ENCODE measurements around the gene NOTCH3. TPM values are rescaled to one million over a fixed set of nuclear protein-coding genes. Genes with fewer than 3 reads are reported as not detected.

NOTCH3 gene
- total RNA-seq, 2 donors from 2014 or later, result 0.07 TPM; not detected in 1

DNA sequence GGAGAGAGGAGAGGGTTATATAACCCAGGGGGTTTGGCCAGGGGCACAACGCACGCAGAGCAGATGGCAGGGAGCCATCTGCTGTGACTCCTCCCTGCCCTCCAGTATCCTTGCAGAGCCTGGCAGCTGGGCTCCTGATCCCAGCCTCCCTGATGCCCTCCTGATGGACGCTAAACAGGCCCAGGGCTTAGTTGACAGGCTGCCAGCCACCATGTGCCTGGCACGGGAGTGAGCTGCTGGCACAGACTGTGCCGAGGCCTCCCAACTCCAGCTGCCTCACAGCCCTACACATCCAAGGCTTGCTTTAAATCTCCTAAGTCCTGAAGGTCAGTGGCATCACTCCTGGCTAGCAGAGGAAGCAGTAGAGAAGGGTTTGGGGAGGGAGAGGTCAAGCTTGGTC lies 76.9 kb downstream of the NOTCH3 start:
- Mint-ChIP-seq H3K27ac (peak overlapping the region; percentile 97 to 98), H3K9me3 (no peaks in the 10 kb centered on the region), H3K36me3 (peaks cover 11 to 25% of the 10 kb centered on the region in 2 donors)
- ATAC-seq (no peak), DNase-seq (ENCODE audit: low spot score in 2 of 2) (no peak)

DNA sequence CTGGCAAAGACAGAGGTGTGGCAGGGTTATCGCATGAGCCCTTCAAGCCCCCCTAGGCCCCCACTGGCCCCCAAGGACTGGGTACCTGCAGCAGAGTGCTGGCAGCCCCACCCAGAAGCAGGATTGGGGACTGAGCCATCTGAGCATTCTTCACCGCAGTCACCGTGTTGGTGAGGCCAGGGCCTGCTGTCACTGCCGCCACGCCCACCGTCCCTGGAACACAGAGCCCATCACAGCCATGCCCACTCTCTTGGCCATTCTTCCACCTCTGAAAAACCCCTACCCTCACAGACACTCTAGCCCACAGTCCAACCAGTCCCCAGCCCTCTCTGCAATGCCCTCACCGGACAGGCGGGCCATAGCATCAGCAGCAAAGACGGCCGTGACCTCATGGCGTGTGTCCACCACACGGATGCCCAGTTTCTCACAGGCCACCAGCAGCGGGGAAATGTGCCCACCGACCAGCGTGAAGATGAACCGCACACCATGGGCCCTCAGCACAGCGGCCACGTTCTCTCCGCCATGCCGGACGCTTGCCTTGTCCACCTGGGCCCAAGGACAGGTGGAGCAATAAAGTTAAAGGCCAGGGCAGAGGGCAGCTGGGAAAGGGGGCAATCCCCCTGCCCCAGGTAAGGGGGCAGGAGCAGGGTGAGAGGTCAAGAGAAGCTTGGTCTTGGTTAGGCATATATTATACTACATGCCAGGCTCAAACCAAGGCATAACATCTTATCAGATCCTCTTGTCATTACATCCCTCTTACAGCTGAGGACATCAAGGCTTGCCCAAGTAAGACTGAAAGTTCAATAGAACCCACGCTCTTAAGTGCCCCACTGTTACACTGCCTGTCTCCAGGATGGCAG lies 77.5 kb downstream of the NOTCH3 start:
- H3K27ac Mint-ChIP-seq, result peak overlapping the region in 1 of 2 donors; percentile 97
- no peak for DNase-seq (ENCODE audit: low spot score in 2 of 2)
- no peaks in the 10 kb centered on the region for H3K9me3 Mint-ChIP-seq
- H3K36me3 Mint-ChIP-seq, result peaks cover 15 to 30% of the 10 kb centered on the region in 2 donors
- ATAC-seq, result no peak

DNA sequence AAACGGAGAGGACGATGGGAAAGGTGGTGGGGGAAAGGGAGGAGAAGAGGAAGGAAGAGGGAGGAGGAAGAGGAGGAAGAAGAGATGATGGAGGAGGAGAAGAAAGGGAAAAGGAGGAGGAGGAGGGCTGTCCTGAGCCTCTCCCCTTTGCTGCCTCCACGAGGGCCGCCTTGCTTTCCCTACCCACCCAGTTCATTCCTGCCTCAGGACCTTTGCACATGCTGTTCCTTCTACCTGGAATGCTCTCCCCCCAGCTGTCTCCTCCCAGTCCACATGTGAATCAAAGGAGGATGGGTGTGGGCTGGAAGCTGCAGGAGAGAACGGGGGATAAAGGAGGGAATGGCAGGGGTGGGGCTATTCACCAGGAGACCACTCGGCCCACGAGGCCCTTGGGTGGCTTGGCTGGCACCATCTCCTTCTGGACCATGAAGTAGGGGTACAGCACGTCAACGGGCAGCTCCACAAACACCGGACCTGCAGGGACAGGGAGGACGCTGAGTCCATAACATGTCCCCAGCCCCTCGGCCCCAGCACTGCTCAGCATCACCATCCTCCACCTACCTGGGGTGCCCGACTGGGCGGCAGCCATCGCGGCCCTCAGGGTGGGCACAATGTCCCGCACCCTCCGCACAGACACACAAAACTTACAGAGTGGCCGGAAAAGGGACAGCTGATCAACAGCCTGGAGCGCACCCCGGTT lies 78.3 kb downstream of the NOTCH3 start:
- no peak for DNase-seq (ENCODE audit: low spot score in 2 of 2)
- ATAC-seq, result no peak
- Mint-ChIP-seq H3K27ac (no peak overlapping the region), H3K36me3 (peaks cover 15 to 30% of the 10 kb centered on the region in 2 donors), H3K9me3 (no peaks in the 10 kb centered on the region)

DNA sequence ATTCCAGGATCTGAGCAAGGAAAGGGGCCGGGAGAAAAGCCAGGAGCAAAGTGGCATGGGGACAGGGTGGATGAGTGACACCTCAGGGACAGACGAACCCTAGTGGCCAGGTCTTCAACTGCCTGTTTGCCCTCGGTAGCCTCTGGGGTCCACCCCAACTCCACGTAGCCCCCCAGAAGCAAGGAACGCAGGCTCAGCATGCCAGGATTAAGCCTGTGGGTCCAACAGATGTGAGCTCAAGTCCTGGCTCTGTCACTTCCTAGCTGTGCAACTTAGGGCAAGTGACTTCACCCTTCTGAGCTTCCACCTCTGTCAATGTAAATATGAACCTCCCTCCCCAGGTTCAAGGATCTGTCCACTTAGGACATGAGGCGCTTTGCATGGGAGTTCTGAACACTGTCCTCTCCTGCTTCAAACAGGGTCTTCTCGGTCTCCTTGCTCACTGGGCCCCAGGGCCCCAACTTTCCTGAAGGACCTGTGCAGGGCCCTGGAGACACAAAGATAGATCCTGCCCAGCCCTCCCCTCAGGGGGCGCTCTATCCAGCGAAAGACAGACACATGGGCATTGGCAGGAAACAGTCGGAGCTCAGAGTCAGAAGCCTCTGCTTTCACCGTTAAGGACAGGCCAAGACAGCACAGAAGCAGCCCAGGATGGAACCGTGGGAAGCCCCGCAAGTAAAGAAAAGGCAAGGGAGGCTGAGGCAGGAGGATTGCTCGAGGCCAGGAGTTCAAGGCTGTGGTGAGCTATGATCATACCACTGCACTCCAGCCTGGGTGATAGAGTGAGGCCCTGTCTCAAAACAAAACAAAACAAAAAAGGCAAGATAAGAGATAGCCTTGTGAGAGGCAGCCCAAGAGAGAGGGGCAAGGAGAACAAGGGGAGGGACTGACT lies 80.4 kb downstream of the NOTCH3 start:
- H3K27ac Mint-ChIP-seq, result no peak overlapping the region
- ATAC-seq (no peak), DNase-seq (ENCODE audit: low spot score in 2 of 2) (peak in 1 of 2 donors; percentile 34)
- H3K9me3 Mint-ChIP-seq, result no peaks in the 10 kb centered on the region
- peaks cover 12 to 30% of the 10 kb centered on the region in 2 donors for H3K36me3 Mint-ChIP-seq

DNA sequence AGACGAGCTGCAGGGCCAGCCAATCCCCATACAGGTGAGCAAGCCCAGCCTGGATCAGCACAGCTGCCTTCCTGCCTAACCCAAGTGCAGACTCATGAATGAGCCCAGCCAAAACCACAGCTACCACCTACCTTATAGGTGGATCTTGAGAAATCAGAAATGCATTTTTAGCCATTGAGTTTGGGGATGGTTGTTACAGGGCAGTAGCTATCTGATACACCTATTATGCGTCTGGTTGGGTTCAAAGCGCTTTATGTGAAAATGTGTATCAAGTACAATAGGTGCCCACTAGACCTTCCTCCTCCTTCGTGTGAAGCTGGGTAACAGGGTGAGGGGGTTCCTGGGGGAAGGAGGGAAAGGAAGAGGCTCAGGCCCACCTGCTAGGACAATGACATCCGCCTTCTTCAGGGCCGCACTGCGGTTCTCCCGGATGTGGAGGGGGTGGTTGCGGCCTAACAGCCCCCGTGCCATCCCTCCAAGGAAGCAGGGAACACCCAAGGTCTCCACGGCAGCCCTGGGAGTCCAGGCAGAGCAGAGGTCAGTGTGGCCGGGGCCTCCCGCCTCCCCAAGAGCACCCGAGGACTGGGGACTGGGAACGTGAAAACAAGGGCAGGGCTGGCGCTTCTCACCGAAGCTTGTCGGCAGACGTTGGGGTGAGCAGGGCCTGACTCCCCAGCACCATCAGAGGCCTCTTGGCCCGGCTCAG lies 81.9 kb downstream of the NOTCH3 start:
- Mint-ChIP-seq H3K36me3 (peaks cover 8 to 30% of the 10 kb centered on the region in 2 donors), H3K27ac (peak overlapping the region in 1 of 2 donors; percentile 49), H3K9me3 (no peaks in the 10 kb centered on the region)
- ATAC-seq (no peak), DNase-seq (ENCODE audit: low spot score in 2 of 2) (peak in 1 of 2 donors; percentile 49)

DNA sequence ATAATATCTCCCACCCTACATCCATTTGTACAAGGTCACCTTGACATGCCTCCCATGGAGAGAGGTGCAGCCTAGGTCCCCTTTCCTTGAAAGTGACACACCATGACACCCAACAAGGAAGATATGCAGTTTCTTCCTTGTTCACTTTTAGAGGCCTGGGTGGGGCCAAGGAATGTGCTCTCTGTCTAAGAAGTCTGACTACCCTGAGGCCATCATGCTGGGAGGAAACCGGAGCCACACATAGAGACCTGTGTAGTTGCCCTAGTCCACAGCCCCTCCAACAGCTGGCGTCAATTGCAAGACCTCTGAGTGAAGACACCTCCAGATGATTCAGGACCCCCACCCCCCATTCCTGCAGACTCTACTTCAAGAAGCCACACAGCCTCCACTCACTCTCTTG lies 82.5 kb downstream of the NOTCH3 start:
- Mint-ChIP-seq H3K27ac (peak overlapping the region in 1 of 2 donors; percentile 49), H3K36me3 (peaks cover 8 to 30% of the 10 kb centered on the region in 2 donors), H3K9me3 (no peaks in the 10 kb centered on the region)
- no peak for DNase-seq (ENCODE audit: low spot score in 2 of 2)
- ATAC-seq, result no peak

DNA sequence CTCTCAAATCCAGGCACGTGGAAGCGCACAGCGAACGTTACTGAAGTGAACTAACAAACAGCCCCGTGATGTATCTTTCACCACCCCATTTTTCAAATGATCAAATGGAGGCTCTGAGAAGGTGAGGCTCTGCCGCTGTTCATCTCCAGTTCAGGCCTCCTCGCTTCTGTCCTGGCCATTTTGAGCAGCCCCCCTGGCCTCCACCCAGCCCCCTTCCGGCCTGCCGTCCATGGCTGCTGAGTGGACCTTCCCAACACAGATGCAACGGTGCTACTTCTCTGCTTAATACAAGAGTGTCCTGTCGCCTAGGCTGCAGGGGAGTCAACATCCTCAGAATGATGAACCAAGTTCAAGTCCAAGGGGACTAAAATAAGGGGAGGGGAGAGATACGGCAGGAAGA lies 83.9 kb downstream of the NOTCH3 start:
- Mint-ChIP-seq H3K9me3 (no peaks in the 10 kb centered on the region), H3K27ac (peak overlapping the region in 1 of 2 donors; percentile 65), H3K36me3 (peaks cover 8 to 30% of the 10 kb centered on the region in 2 donors)
- DNase-seq (ENCODE audit: low spot score in 2 of 2), result no peak
- no peak for ATAC-seq

DNA sequence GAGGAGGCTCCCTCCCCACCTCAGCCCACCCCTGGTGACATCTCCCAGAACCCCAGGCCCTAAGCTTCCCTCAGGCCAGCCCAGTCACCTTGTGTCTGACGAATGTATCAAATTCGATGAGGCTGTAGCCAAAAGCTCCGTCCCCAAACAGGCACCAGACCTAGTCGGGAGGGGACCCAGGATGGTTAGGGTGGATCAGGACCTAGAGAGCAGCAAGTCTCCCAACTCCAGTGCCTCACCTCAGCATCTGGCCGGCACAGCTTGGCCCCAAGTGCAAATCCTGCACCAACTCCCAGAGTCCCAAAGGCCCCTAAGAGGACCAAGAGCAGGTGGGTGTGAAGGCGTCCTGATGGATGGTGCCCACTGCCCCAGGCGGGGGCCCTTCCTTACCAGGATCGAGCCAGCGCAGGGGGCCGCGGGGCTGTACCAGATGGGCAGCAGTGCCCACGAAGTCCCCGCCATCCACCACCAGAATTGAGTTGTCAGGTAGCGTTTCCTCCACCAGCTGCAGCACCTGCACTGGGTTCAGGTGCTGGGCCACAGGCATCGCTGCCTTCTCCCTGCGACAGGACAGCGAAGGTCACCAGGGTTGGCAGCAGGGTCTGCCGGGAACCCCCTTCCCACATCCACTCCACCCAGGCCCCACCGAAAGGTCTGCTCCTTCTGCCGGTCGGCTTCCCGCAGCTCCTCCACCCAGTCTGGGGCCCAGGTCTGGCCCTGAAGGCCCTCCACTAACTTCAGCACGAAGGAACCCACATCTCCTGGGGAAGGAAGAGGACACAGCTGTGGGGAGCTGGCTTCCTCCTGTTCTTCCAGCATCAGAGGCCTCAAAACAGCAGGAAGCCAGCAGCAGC lies 84.8 kb downstream of the NOTCH3 start:
- Mint-ChIP-seq H3K36me3 (peaks cover 8 to 24% of the 10 kb centered on the region in 2 donors), H3K27ac (no peak overlapping the region), H3K9me3 (no peaks in the 10 kb centered on the region)
- no peak for DNase-seq (ENCODE audit: low spot score in 2 of 2)
- ATAC-seq, result no peak

DNA sequence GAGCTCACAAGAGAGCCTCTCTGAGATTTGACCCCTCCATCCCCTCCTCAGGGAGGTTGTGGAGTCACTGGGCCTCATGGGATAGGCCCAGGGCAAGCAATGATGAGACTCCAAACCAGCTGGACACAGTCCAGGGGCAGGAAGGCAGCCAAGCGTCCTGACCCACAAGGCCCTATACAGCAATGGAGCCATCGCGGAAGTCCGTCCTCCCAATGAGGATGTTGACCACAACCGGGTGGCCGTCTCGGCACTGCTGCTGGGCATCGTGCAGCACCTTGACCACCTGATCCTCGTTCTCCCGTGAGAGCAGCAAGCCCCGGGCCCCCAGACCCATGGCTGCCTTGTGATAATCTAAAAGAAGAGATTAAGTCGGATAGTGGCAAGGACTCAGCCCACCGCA lies 85.7 kb downstream of the NOTCH3 start:
- Mint-ChIP-seq H3K9me3 (no peaks in the 10 kb centered on the region), H3K27ac (no peak overlapping the region), H3K36me3 (peaks cover 8 to 15% of the 10 kb centered on the region in 2 donors)
- no peak for ATAC-seq
- DNase-seq (ENCODE audit: low spot score in 2 of 2), result no peak

DNA sequence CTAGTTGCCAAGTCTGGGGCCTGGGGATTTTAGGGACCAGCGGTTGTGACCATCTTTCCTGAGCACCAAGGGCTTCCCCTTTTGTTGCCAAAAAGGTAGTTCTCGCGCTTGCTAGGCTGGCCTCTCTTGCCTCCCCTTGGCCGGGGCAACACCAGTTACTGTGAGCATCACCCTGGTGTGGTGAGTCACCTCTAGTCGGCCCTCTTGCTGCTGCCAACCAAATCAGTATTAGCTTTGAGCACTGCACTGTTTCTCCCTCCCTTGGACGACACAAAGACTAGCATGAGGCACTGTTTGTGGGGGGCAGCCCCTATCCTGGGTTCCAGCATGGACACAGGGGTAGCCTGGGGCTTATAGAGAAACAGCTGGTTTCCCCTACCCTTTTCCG lies 86.6 kb downstream of the NOTCH3 start:
- no peak overlapping the region for H3K27ac Mint-ChIP-seq

DNA sequence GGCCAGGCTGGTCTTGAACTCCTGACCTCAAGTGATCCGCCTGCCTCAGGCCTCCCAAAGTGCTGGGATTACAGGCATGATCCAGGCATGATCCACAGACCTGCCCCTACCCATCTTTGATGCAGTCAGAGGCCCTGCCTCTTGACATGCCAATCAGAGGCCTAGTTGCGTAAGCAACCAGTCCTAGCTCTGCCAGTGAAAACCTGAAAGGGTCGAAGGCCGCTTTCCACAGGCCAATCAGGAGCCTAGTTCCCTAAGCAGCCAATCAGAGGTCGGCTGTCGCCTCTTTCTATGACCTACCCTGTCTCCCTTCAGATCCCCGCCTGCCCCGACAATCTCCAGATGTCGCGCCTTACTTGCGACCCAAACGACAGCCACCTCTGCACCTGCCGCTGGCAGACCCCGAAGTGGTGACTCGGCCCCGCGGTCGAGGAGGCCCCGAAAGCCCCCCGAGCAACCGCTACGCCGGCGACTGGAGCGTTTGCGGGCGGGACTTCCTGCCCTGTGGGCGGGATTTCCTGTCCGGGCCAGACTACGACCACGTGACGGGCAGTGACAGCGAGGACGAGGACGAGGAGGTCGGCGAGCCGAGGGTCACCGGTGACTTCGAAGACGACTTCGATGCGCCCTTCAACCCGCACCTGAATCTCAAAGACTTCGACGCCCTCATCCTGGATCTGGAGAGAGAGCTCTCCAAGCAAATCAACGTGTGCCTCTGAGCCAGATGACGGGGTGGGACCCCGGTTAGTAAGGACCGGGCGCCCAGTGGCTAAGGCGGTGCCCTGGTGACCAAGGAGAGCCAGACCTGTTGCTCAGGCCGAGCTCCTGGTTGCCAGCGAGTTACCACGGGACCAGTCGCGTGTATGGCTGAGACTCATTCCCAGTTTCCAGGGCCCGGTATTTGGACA lies 87.3 kb downstream of the NOTCH3 start:
- ATAC-seq (no peak), DNase-seq (ENCODE audit: low spot score in 2 of 2) (no peak)
- Mint-ChIP-seq H3K36me3 (peaks cover under 1 to 2% of the 10 kb centered on the region in 2 donors), H3K27ac (peak overlapping the region in 1 of 2 donors; percentile 44), H3K9me3 (no peaks in the 10 kb centered on the region)

More for the DNA sequence above, 86.6 kb downstream of the NOTCH3 start:
- no peak for DNase-seq (ENCODE audit: low spot score in 2 of 2)
- Mint-ChIP-seq H3K36me3 (peaks cover 4 to 8% of the 10 kb centered on the region in 2 donors), H3K9me3 (no peaks in the 10 kb centered on the region)
- peak in 1 of 2 donors; percentile 51 for ATAC-seq

DNA sequence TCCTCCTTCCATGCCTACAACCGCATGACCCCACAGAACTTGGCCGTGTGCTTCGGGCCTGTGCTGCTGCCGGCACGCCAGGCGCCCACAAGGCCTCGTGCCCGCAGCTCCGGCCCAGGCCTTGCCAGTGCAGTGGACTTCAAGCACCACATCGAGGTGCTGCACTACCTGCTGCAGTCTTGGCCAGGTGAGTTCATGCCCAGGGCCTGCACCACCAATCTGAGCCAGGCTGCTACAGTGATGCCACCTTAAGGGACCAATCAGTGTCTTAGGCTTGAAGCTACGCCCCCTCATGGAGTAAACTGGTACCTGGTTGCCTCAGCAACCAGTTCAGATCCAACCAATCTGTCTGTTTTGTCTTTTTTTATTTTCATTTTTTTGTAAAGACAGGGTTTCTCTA lies 88.4 kb downstream of the NOTCH3 start:
- H3K27ac Mint-ChIP-seq, result no peak overlapping the region
- H3K9me3 Mint-ChIP-seq, result no peaks in the 10 kb centered on the region
- ATAC-seq, result peak in 1 of 2 donors; percentile 19
- DNase-seq (ENCODE audit: low spot score in 2 of 2), result no peak
- no peaks in the 10 kb centered on the region for H3K36me3 Mint-ChIP-seq

DNA sequence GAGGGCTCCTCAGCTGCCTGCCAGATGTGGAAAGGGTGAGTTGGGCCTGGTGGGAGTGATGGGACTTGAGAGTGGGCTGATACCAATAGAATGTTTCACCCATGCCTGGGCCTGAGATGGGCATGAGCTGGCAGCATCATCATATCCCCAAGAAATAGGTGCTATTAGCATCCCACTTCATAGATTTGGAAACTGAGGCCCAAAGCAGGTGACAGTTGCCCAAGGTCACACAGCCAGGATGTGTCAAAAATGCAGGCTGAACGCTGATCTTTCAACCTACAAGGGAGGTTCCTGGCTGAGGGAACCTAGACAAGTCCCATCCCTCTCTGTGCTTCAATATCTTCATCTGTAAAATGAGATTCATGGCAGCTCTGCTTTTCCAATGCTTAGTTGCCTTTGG lies 89.0 kb downstream of the NOTCH3 start:
- ATAC-seq (no peak), DNase-seq (ENCODE audit: low spot score in 2 of 2) (no peak)
- no peaks in the 10 kb centered on the region for H3K9me3 Mint-ChIP-seq
- peaks cover 0 to 2% of the 10 kb centered on the region in 2 donors for H3K36me3 Mint-ChIP-seq
- no peak overlapping the region for H3K27ac Mint-ChIP-seq

DNA sequence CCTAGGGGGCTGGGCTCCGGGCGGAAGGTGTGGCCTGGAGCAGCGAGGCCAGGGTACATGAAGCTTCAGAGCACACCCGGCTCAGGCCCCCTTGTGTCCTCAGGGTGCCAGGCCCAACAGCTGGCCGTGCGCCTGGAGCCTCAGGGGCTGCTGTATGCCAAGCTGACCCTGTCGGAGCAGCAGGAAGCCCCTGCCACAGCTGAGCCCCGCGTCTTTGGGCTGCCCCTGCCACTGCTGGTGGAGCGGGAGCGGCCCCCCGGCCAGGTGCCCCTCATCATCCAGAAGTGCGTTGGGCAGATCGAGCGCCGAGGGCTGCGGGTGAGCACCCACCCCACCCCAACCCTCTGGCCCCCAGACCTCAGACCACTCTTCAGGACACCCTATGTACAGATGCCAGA lies 90.4 kb downstream of the NOTCH3 start:
- no peak for DNase-seq (ENCODE audit: low spot score in 2 of 2)
- peaks cover 5 to 14% of the 10 kb centered on the region in 2 donors for H3K36me3 Mint-ChIP-seq
- ATAC-seq, result no peak
- H3K9me3 Mint-ChIP-seq, result no peaks in the 10 kb centered on the region
- H3K27ac Mint-ChIP-seq, result no peak overlapping the region
